Left forelimb (tissue), 1 donor: ENCODE measurements around the gene DGCR2.

ENCODE experiments used
- DNase-seq: peaks from one replicate; pipeline ENCODE4 v3.0.0-alpha.2; 2018; ENCODE audit warnings: low spot score

DGCR2 gene

DNA sequence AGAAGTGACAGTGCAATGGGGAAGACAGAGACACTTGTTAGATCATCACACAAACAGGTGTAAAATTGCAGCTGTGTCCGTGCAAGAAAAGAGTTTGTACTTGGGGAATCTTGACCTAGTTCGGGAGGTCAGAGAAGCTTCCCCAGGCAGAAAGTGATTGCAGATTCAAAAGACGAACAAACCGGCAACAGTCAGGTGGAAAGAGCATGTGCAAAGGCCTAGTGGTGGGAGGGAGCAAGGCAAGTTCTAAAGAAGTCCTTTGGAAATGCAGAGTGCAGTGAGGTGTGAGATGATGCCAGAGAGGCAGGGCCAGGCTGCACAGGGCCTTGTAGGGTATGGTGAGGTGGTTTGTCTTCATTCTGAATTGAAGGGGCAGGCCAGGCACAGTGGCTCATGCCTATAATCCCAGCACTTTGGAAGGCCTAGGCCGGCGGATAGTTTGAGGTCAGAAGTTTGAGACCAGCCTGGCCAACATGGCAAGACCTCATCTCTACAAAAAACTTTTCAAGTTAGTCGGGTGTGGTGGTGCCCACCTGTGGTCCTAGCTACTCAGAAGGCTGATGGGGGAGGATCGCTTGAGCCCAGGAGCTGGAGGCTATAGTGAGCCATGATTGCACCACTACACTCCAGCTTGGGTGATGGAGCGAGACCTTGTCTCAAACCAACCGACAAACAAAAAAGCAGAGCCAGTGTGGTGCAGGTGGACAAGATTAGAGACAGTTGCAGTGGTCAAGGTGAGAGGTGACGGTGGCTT is 24.2 kb upstream of the DGCR2 start:
- DNase-seq = no peak

DNA sequence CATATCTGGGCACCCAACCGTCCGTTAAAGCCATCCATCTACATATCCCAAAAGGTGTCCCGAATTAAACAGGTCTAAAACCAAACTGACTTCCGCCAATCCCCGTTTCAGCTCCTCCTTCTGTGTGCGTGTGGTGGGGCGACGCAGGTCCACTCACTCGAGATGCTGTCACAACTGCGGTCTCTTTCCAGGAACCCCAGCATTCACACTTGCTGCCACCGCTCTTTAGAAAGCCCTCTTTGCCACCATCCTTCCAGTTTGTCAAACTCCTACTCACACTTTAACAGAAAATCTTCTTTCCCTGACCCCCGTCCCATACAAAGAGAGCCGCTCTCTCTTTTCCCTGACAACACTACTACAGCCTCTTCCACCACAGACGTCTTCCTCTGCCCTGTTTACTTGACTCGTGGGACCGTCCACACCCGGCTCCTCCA is 21.8 kb upstream of the DGCR2 start:
- DNase-seq = no peak

DNA sequence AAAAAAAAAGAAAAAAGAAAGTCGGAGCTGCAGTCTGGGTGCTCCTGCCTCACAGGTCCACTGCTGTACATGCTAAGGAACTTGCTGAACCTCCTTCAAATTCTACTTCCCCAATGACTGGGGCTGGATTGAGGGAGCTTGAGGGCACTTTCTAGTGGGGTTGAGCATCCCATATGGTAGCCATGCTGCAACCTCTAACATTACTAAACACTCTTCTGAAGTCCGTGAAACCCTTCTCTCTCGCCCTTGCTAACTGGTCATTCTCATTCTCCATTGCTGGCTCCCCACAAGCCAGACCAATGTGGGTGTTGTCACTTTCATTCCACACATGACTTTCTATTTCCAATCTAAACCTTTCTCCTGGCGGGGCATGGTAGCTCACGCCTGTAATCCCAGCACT is 21.0 kb upstream of the DGCR2 start:
- no peak for DNase-seq

DNA sequence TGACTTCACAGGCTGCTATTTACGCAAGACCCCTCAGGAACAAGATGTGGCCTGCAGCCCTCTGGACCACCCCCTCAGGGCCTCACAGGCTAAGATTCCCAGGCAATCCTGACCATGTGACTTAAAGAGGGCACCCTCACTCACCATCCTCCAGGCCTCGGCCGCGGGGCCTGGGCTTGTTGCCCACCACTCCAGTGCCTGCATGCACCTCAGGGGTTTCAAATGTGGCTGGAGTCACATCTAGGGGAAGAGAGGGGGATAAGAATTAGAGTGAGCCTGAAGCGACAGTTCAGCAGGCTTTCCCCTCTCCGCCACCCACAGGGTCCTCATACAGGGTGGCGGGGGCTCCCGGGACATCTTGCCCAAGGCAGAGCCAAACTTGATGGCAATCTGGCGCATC is 20.2 kb upstream of the DGCR2 start:
- DNase-seq = no peak

DNA sequence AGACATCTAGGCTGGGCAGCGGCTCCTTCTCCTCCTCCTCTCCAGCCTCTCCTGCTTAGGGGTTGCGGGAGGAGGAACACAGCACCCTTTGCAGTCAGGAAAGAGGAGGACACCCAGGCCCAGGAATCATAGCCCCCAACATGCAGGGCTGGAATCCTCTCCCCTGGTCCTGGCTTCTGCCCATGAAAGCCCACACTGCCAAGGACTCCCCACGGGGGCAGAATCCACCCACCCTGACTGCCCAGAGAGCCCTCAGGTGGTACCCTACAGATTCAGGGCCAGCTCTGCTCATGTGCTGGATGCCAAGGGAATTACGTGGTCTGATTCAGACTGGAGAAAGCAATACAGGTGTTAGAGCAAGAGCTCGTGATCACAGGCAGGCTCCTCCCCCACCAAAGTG is 17.8 kb upstream of the DGCR2 start:
- no peak for DNase-seq

DNA sequence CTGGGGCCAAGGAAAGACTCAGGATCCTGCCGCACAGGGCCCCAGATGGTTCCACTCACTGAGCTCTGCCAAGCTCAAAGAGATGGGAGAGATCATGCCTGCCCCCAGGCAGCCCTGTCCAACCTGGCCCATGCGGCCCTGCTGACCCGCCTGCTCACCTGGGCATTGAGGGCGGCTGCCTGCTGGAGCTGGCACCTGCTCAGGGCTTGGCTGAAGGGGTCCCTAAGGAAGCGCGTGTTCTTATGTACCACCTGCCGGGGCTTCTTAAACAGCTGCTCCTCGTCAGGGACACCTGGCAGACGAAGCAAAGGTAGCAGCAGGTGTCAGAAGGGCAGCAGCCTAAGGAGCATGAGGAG is 16.8 kb upstream of the DGCR2 start:
- DNase-seq = no peak

DNA sequence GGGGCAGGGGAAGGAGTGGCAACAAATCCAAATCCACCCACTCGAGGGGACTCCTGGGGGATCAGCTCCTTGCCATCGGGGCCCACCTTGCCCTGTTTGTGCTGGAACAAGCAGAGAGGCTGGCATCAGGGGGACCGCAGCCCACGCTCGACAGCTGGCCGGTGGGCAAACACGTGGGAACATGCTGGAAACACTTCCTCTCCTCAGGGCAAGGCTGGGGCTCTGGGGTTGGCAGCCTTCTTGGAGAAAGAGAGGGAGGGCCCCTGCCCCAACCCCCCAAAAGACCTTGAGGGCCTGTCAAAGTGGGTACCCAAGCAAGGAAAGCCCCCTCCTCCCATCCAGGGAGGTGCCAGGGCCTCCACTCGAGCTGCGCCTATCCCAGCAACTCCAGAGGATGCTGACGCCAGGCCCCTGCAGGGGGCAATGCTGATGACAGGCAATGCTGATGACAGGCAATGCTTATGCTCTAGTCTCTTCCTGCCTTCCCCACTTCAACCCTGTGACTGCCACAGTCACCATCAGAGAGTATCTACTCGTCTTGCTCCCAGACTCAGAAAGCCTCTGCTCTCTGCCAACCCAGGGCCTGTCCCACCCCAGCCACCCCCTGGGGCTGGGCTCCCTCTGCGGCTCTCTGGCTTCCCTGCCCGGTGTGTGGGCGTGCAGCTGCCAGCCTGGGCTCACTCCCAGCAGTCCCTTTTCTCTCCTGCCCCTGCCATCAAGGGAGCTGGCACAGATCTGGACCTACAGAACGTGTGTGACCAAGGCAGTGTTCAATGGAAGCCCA is 16.2 kb upstream of the DGCR2 start:
- no peak for DNase-seq

DNA sequence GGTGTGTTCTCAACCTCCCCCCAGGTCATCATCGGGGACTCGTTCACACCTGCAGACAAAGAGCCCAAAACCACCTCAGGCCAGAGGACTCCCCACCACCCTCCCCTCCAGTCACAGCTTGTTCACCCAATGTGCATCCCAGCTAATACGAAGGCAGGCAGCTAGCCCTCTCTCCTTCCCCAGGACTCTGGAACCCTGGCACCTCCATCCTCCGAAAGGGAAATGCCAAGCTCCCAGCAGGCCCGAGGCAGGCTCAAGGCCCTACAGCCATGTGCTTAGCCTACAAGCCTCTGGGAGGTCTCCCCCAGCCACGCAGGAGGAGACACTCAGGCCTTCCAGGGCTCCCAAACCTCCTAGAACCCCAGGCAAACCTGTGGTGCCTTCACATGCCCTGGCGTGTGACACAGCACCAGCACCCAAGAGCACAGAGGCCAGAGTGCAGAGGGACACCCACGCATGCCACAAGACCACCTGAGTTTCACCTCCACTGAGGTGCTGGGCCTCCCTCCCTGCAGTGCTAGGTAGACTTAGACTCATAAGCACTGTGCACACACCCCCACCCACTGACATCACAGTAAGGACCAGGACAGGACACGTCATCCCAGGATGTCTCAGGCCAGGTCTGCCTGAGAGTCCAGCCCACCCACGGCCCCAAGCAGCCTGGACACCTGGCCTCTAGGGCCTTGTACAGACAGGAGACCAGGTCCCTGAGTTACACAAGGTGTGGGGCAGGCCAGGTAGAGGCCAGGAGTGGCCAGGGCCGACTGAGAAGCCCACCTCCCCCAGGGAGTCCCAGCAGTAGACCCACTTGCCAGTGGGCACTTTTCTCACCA is 15.4 kb upstream of the DGCR2 start:
- DNase-seq = no peak

DNA sequence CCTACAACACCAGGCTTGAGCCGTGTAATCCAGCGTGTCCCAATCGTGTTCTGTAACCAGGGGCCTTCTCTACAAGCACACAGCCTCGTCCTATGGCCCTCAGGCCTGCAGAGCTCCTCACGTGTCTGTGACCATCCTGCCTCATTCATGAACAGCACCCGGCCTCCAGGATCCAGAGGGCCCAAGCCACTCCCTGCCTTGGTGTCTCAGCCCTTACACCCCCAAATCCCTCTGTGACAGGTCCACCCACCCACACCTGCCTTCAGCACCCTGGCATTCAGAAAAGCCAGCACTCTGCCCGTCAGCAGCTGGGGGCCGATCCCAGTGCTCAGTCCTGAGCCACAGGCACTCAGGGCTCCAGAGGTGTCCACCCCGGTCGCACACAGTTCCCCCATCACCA is 14.7 kb upstream of the DGCR2 start:
- DNase-seq = no peak

DNA sequence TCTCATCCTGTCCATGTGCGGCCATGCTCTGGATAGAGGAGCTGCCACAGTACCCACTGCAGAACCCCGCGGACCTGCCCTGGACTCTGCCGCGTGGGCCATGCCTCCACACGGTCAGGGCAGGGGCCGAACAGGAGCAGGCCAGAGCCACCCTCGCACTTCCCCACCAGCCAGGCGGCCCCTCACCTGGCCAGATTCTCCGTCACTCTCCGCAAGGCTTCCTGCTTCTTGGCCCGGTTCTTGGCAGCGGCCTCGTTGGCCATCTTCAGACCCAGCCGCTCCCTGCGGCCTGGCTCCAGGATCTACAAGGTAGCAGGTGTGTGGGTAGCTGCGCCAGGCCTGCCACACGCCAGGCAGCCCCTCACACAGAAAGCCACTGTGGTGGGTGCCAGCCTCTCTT is 12.7 kb upstream of the DGCR2 start:
- DNase-seq = no peak

DNA sequence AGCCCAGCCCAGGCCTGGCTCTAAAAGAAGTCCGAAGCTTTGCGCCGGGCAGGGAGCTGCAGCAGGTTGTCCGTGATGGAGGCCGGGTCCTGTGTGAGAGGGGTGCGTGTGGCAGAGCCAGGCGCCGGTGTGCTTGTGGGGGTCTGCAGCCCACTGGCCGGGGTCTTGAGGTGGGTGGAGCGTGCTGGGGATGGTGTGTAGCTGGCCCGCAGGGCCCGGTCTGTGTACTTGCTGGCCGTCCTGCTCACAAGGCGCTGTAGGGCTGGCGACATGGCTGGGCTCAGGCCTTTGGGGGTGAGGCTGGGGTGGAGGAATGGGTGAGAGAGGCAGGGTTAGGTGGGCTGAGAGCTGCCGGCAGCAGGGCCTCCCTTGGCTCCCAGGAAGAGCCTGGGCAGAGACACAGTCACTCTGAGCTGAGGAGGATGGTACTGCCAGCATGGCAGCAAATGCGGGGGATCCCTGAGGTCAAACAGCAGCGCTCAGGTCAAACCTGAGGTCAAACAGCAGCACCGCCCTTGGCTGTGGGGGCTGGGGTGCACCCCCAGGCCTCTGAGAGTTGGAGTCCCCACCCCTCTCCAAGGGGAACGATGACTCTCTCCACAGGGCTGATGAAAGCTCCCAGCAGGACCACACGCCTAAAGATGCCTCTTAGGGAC is 12.1 kb upstream of the DGCR2 start:
- DNase-seq = no peak

DNA sequence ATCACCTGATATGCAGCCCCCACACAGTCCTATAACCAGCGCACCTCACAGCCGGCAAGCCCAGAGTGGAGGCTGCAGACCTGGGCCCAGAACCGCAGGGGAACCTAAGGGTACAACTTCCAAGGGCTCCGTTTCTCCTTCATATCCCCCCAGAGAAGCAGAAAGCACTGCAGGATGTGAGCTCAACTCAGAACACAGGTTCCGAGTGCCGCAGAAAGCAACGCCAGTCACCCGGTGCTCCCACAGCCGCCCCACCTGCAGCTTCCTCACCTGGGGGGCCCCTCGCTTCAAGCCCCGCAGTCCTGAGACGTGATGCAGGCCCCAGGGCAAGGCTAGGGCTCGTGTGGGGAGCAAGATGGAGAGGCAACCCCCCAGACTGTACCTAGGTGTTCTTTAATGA is 11.3 kb upstream of the DGCR2 start:
- no peak for DNase-seq

DNA sequence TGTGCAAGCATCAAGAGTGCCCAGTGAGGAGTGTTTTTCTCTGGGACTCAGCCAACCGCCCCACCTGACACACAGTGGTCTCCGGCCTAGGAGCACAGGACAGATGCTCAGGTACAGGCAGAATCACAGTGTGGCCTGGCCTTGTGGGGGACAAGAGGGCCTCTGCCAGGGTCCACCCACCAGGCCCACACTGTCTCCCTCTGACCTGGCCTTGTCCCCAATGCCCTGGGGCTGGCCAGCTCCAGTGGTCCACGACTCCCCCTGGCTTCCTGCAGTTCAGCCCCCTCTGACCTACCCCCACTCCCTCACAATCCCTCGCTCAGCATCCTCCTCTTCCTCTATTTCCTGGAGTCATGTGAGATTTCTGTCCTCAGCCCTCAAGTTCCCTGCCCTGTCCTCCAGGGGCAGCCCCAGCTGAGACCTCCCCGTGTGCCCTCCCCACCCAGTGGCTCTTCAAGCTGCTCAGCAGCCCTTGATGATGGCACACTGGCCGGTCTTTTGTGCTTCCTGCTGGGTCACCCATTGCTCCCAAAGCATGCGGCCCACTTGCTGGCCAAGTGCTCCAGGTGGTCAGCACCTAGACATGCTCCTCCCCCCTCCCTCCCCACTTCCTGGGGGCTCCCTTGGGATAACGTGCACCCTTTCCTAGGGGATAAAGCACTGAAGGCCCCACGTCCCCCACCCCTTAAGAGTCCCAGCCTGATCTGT is 10.6 kb upstream of the DGCR2 start:
- DNase-seq = no peak

DNA sequence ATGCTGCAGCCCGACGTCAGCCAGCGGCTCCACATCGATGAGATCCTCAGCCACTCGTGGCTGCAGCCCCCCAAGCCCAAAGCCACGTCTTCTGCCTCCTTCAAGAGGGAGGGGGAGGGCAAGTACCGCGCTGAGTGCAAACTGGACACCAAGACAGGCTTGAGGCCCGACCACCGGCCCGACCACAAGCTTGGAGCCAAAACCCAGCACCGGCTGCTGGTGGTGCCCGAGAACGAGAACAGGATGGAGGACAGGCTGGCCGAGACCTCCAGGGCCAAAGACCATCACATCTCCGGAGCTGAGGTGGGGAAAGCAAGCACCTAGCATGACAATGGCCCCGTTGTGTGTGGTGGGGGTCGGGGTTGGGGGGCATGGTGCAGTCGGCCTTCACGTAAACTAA is 9.9 kb upstream of the DGCR2 start:
- DNase-seq = no peak

DNA sequence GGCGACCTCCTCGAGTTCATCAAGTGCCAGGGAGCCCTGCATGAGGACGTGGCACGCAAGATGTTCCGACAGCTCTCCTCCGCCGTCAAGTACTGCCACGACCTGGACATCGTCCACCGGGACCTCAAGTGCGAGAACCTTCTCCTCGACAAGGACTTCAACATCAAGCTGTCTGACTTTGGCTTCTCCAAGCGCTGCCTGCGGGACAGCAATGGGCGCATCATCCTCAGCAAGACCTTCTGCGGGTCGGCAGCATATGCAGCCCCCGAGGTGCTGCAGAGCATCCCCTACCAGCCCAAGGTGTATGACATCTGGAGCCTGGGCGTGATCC is 9.4 kb upstream of the DGCR2 start:
- DNase-seq = no peak

DNA sequence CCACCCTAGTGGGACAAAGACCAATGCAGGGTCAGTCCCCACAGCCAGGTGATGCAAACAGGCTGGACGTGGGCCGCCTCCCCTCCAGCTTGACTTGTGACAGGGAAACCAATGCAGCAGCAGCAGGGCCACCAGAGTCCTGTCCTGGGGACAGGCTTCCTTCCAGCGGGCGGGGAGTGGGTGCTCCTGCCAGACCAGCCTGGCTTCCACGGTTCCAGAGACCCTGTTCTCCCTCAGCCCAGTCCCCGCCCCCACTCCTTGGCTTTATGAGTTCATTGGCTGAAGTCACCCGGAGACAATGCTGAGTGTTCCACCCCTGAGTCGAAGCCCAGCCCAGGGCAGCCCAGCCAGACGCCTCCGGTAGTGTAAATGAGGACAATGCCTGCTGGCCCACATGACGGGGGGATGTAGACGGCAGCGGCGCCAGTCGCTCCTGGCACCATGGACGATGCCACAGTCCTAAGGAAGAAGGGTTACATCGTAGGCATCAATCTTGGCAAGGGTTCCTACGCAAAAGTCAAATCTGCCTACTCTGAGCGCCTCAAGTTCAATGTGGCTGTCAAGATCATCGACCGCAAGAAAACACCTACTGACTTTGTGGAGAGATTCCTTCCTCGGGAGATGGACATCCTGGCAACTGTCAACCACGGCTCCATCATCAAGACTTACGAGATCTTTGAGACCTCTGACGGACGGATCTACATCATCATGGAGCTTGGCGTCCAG is 8.9 kb upstream of the DGCR2 start, which contains the start of gene TSSK2:
Gene TSSK2, plus strand, starts transcription at position 350 of the 726 bp plus-strand sequence. Its CDS starts 92 bp downstream, at position 442.
- no peak for DNase-seq

DNA sequence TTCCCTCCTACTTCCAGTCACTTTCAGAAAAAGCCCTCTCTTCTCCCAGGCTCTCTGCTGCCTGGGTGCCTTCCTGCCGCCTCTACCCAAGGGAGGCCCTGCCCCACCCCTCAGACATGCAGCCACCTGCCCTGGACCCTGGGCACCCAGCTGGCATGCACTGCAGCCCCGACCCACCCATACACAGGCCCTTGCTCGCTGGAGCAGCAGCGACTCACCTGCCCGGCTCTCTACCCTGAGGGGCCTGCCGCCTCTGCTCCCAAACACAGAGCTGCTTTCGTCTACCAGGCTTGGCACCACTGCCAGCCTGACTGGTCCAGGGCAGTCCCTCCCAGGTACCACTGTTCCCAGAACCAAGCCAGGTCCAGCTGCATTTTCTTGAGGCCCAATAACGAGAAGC is 7.7 kb upstream of the DGCR2 start:
- DNase-seq = no peak

DNA sequence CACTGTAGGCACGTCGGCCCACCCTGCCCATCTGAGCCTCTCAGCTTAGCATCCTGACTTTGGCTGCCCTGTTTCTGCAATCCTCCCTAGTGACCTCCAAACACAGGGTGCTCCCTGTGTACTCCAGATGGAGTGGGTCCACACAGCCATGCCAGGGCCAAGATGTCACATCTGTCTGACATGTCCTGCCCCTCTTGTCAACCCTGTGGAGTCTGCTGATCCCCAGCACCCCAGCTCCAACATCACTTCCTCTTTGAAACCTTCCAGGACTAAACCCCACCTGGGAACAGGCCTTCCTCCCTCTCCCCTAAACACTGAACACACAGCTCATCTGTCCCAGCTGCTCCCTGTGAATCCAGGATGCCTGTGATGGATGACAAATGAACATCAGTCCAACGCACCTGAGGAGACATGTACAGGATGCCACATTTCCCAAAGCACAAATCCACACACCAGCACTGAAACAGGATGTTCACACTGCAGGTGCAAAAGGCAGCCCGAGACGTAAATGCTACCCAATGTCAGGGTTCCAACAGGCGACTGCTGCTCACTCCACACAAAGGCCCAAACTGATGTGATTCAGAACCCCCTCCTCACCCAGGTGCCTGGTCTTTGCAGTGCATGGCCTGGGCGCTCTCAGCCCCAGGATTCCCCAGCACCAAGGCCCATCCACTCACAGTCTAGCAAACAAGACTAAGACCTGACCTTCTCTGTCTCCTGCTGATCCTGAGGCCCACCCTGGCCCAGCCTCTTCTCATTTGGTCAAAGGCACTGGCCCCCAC is 6.9 kb upstream of the DGCR2 start:
- no peak for DNase-seq

DNA sequence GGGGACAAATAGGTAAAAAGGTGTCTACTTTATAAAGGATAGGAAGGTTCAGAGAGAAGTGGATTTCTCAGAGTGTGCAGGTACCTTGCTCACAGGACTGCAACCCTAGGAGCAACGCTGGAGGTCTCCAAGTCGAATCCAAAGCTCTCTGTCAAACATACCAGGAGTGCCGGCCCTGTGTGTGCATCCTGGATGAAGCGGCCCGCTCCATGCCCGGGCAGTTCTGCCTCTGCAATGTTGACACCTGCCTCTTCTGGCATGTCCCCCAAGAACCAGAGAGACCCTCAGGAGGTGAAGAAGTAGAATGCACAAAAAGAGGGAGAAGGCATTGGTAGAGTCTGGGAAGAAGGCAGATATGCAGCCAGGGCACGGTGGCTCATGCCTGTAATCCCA is 5.8 kb upstream of the DGCR2 start:
- no peak for DNase-seq

DNA sequence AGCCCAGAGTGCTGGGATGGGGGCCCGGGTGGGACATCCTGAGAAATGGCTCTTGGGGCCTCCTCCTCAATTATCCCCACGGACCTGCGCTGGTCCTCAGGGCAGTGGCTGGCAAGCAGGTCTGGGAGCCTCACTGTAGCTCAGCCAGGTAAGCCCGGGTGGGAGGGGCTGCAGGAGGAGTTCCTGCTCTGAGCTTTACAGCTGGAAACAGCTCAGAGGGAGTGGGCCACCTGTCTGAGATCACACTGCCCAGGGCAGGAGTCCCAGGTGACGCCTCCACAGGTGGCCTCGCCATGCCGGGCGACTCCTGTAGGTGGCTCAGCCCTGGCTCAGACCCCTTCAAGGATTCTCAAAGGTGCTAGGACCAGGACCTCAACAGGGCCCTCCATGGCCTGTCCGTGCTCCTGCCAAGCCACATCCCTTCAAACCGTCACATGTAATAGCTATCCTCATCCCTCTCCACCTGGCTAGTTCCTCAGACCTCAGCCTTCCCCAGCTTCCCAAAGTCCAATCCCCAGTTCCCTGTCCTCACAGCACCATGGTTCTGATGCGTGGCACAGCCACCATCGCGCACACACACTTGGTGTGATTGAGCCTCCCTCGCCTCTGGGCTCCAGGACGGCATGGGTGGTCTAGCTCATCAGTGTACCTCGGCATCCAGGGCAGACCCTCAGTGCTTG is 5.3 kb upstream of the DGCR2 start:
- DNase-seq = no peak
